Astrocyte of the spinal cord (primary cell): Measurements from ENCODE around the gene TMPRSS7.
"Not testable (repeated sequence)": the region's sequence is repeated elsewhere in the genome, so short reads cannot be mapped to it uniquely, and the experiment has no call there.

ENCODE experiments used
- DNase-seq: peaks from one replicate; pipeline ENCODE4 v3.0.0; 2011; ENCODE audit warnings: low read depth, low spot score
- H3K4me3 ChIP-seq: 2 replicates; pipeline ENCODE4 v1.5.1; 2011; ENCODE audit warnings: low read depth, mild to moderate bottlenecking, low read length, moderate library complexity
- CTCF ChIP-seq: IDR thresholded peaks from 2 replicates; pipeline ENCODE4 v1.5.1; 2012; ENCODE audit warnings: low read depth, mild to moderate bottlenecking, low read length, inconsistent platforms
- in situ Hi-C: cut with HindIII; loops from 2 replicates; pipeline ENCODE4 v1.10.0; 2017; ENCODE audit warnings: low sequenced_read_pairs

The TMPRSS7 gene

GRCh38 chr3:112047264-112047663 is 12.7 kb downstream of the TMPRSS7 start:
- DNase-seq, result no peak
- H3K4me3 ChIP-seq, result no peak overlapping the region
- in situ Hi-C loops, result no loop called here
- no peak for TF ChIP-seq CTCF

GRCh38 chr3:112048911-112049310 is 14.4 kb downstream of the TMPRSS7 start:
- H3K4me3 ChIP-seq, result no peak overlapping the region
- DNase-seq, result no peak
- in situ Hi-C loops, result no loop called here
- TF ChIP-seq CTCF, result no peak

GRCh38 chr3:112053229-112053628 is 18.7 kb downstream of the TMPRSS7 start:
- no peak for TF ChIP-seq CTCF
- no peak for DNase-seq
- in situ Hi-C loops, result no loop called here
- H3K4me3 ChIP-seq, result no peak overlapping the region

- no peak for TF ChIP-seq CTCF
- H3K4me3 ChIP-seq, result no peak overlapping the region
- peak; percentile 69 for DNase-seq
- in situ Hi-C loops, result no loop called here
These were observed 22.0 kb downstream of the TMPRSS7 start for GRCh38 chr3:112056451-112056929.

- no peak for TF ChIP-seq CTCF
- DNase-seq, result no peak
- H3K4me3 ChIP-seq, result no peak overlapping the region
- in situ Hi-C loops, result no loop called here
These were observed 25.0 kb downstream of the TMPRSS7 start for GRCh38 chr3:112059497-112059896.

- TF ChIP-seq CTCF, result no peak
- DNase-seq, result peak; percentile 65
- H3K4me3 ChIP-seq, result no peak overlapping the region
- in situ Hi-C loops, result no loop called here
These were observed 26.6 kb downstream of the TMPRSS7 start for GRCh38 chr3:112061152-112061551.

GRCh38 chr3:112072387-112073060 is 38.0 kb downstream of the TMPRSS7 start:
- in situ Hi-C loops, DNase-seq: not testable (repeated sequence)

More at GRCh38 chr3:112072387-112073060, 38.0 kb downstream of the TMPRSS7 start:
- not testable (repeated sequence) for H3K4me3 ChIP-seq
